HG03139 (cell line): ENCODE results near the gene APBB2.

Experiments
- ATAC-seq: cut with Tn5 transposase; IDR thresholded peaks from one replicate; pipeline ENCODE4 v1.9.1; 2021; ENCODE audit not compliant: unreplicated experiment

The APBB2 gene

DNA sequence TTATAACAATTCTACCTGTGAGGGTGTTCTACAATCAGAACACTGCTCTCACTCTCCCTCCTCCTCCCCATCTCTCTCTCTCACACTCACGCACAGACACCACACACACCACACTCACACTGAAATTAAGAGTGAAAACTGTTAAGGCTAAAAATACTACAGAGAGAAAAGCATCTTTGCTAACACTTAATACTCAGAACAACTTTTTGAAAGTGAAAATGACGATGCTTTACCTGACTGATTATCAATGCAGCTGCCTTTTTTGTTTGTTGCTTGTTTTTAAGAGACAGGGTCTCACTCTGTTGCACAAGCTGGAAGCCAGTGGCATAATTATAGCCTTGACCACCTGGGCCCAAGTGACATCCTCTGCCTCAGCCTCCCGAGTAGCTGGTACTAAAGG, 222.4 kb downstream of the APBB2 start:
- ATAC-seq: peak; percentile 36

DNA sequence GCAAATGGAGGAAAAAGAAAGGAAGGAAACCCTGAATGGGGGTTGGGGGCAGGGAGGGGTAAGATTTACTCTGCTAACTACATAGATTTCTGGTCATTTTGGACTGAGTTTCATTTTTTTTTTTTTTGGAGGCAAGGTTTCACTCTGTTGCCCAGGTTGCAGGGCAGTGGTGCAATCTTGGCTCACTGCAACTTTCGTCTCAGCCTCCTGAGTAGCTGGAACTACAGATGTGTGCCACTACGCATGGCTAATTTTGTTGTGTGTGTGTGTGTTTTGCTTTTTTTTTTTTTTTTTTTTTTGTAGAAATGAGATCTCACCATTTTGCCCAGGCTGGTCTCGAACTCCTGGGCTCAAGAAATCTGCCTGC, 223.5 kb downstream of the APBB2 start:
- no peak for ATAC-seq

DNA sequence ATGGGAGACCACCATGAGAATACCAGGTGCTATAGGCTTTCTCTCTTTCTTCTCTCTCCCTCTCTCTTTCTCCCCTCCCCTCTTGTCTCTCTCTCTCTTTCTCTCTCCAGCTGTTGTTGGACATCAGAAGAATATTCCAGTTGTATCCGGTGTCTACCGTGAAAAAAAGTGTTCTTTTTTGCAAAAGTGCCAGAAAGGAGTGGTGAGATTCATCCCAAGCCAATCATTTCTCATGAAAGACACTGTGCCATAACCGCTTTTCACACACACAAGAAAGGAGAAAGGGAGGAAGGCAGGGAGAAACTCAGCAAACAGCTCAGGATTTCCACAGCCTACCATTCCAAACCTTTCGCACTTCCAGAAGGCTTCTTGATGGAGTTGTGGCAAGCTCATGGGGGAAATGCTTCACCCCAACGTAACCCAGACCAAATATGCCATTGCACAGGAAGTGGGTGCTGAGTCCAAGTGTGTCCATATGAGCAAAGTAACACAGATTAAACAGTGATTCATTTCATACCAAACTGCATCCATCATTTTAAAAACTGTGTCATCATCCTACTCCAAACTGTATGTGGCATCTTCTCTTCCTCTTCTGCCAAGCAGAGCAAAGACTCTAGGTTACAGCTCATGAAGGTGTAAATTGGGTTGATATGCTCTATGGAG, 224.0 kb downstream of the APBB2 start:
- ATAC-seq: no peak

DNA sequence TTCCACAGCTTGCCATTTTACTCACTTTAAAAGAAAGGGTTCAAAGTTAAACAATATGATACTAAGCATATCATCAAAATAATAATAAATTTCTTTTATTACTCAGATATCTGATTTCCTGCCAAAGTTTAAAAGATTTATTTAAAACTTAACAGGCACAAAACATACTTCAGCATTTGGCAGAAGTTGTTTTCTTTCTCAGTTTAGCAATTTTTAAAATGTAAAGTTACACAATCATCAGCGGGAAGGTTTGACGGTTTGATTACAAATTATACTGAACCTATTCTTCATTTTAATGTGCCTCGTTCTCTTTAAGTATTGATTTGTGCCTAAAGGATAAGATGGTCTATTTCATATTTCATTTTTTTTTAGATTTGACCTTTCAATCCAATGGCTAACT, 227.2 kb downstream of the APBB2 start:
- ATAC-seq: no peak

DNA sequence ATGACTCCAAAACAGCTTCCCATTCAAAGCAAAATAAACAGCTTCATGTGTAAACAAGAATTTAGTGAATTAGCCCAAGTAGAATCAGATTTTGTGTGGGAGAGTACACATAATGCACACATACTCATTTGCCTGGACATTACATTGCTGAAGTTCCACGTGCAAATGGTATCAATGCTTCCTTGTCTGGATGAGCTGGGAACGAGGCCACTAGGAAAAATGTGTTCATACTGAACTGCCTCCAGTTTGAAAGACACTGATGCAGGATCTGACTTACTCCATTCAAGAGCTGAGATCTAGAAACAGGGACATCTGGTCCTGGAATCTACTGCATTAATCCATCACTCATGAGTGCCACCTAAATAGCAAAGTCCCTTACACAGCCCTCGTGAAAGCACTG, 228.0 kb downstream of the APBB2 start:
- no peak for ATAC-seq

DNA sequence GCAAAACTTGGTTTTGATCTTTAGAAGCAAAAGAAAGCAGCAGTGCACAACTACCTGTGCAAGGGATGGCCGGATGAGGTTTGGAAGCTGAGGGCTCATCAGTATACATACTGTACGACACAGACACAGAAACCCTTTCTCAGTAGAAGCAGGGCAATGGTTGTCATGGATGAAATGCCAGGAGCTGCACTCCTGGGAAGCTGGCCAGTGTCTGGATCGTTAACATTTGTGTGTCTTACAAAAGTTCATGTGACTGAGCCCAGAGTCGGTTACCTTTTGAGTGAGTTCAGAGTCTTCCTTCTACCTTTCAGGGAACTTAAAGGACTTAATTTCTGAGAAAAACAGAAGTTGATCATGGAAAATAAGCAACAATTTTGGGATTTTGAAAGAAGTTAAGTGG, 230.3 kb downstream of the APBB2 start:
- no peak for ATAC-seq

DNA sequence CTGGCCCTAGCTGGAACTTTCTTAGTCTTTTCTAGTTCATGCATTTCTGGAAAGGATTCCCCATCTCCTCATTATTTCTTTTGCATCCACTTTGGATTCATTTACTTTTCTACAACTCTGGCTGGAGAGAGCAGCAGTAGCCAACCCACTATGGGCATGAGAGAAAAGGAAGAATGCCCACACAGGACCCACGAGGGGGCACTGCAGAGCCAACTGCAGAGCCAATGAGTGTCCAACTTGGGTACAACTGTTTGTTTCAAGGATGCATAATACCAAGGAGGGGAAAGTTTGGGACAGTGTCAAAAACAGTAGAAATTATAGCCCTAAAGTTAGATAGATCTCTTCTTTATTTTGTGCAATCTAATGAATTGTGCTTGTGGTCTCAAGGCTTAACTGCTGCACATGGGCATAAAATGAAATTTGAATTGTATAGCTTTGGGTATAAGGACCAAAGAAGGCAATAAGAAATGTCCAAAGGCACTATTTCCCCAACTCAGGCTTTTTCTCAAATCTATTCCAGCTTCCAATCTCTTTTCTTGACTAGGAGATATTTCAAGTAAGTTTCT, 233.9 kb downstream of the APBB2 start:
- ATAC-seq: no peak

DNA sequence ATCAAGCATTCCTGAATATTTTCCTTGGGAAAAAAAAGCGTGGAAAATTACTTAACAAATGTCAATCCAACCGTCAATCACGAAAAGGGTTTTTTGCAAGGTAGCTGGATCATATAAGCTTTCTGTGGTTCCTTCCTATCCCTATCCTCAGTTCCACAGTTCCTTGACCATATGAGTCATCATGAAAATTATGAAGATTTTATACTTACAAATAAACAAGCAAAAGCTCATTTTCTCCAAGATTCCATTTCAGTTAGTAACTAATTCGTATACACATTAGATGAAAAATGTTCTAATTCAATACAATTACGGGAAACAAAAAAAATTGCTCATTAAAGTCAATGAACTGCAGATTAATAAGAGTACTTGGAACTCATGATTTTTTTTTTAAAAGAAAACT, 235.8 kb downstream of the APBB2 start:
- no peak for ATAC-seq

DNA sequence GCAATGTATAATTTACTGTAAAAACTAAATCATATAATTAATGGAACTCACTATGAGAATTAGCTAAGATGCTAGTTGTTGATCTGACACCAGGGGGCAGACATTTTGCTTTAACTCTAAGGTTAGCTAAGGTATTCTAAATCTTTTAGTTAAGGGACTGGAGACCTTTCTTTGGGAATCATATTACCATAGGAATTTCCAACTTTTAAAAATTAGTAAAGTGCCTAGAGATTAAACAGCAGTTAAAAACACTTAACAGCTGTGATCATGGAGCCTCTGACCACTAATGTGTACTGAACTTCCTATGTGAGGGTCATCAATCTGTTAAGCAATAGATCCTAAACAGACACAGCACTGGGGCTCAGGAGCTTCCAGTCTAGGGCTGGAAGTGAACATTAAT, 238.0 kb downstream of the APBB2 start:
- ATAC-seq: no peak

DNA sequence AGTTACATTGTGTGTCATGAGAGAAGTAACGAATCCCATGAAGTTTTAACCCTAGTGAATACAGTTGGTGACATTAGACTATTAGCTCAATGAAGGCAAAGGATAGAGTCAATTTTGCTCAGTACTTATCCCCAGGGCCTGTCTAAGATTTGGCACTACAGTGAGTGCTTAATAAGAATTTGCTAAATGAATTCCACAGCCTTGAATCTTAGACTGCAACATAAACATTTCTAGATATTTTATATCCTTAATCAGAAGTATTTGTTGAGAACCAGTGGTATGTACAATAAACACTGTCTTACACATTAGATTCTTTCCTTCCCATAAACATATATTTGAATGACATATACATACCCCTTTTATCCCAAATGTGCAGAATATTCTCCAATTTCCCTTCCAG, 241.6 kb downstream of the APBB2 start:
- ATAC-seq: no peak

DNA sequence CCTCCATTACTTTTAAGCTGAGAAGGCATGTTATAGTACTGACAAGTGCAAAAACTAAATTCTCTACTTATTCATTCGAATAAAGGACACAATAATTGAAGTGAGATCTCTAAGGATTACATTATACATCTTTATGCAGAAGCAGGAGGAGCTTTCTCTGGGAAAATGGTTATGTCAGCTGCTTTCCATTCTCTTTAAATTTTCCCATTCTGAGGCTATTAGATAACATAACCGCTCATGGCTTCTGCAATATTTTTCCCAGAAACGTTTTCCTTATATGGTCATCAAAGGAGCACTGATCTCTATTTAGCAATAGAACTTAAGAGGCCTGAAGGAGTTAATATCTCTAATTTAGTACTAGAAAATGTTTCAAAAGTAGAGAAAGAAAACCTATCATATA, 243.0 kb downstream of the APBB2 start:
- no peak for ATAC-seq

DNA sequence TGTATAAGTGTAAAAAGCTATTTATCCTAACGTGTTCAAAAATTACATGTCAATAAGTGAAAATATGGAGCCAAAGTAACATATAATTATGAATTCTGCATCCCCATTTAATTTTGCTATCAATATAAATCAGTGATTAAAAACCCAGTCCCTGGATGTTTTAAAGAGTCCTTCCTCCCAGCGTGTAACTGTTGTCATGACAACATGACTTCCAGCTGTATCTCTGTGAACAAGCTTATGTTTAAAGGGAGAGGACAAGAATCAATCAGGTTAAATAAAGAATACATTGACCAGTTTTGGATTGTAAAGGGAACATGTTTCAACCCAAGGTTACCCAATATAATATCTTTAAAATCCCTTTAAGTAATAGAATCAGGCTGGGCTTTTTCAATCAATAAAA, 244.8 kb downstream of the APBB2 start:
- ATAC-seq: no peak

DNA sequence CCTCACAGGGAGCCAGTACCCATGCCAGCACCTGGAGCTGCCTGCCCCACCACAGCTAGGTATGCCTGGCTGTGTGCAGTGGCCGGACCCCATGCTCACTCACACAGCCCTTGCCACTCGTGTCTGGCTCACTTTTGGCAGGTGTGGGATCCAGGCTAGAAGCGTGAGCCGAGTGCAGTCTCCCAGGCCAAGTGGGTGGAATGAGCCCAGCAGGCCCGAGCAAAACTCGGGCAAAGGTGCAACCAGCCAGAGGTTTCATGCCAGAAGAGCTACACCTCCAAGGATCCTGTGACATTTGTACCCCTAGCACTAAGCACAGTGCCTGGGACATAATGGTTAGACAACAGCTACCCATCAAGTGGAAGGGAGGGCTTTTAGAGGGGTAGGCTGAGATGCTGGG, 246.8 kb downstream of the APBB2 start:
- ATAC-seq: no peak

DNA sequence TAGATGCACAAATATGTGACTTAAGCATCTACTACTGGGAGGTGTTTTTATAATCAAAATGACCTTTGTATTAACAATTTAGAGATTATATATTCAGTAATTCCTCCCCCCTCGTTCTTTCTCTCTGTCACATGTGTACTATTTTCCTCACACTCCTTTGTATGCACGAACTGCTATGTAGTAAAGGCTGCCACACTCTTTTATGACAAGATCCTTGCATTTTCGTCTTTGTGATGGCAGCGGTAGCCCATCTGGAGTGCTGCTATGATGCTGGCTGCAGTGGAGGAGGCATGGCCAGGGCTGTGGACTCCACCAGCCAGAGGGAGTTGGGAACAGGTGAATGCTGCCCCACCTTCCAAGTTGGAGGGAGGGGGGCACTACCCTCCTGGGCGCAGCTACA, 248.3 kb downstream of the APBB2 start:
- ATAC-seq: no peak

DNA sequence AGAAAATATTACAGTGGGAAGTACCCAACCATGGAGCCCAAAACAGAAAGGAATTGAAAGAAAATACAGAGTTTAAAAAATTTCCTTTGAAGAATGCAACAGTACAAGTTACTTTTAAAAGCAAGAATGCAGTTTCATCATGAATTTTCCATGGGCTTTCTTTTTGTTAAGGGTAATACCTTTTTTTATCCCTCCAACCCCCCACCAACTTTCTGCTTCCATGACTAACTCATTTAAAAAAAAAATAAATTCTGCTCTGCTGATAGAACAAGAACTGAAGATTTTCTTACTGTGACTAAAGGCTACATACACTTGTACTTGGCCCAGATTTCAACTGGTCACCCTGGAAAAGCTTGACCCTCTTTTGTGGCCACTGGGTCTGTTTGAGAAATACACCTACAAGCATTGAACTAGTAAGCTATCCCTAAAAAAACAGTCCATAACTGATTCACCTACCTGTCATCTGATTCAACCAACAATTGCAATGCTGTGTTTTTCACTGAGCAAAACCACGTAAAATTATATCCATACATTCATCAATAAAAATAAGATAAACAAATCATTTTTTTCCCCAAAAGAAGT, 250.4 kb downstream of the APBB2 start:
- no peak for ATAC-seq

DNA sequence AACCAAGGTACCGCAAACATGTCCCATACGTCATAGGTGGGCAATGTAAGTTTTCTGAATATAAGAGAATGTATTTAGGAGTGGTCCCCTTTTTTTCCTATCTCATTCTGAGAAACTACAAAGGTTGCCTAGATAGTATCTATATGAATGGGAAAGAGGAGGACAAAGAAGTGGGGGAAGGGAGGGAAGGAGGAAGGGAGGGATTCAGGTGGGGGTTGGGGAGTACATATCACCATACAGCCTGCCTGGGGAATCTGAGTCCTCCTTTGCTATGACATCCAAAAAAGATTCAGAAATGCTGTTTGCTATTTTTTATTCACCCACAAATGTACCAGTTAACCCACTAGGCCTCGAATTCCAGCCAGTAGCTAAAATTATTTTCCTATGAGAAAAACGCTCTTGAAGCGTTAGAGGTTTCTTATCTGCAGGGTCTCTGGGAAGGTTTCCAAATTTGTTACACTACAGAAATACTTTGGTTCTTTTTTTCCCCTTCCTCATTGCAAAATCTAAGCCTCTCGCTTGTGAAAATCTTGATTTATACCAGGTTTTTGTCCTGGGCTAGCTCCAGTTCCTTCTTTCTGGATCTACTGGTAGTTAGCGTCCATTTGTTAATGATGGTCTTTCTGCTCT, 251.7 kb downstream of the APBB2 start:
- no peak for ATAC-seq

DNA sequence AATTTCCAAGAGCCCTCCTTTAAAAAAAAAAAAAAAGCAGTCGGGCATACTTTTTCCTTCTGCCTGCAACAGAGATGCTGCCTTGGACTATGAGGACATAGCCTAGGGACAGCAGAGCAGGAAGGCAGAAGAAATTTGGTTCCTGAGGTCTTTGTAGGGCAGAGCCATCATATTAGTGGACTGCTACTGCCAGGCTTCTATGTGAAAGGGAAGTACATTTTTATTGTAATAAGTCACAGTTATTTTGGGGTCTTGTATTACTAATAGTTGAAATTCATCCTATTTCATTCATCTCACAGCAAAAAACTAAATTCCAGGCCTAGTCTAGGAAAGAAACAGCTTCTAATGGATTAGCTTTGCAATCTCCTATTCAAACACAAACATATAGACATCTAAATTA, 253.4 kb downstream of the APBB2 start:
- no peak for ATAC-seq

DNA sequence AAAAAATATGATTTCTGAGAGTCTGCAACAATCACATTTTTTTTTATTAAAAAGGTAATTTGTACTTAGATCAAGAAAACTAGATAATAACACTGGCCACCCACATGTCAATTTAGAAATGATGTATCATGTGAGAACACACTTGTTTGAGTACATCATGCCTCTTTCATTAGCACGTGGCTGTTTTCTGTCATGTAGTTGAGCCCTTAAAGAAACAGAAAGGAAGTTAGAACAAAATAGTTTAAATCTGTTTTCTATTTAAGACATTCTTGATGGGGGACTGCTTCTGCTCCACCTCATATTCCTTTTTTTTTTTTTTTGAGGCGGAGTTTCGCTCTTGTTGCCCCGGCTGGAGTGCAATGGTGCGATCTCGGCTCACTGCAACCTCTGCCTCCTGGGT, 257.1 kb downstream of the APBB2 start:
- ATAC-seq: no peak

DNA sequence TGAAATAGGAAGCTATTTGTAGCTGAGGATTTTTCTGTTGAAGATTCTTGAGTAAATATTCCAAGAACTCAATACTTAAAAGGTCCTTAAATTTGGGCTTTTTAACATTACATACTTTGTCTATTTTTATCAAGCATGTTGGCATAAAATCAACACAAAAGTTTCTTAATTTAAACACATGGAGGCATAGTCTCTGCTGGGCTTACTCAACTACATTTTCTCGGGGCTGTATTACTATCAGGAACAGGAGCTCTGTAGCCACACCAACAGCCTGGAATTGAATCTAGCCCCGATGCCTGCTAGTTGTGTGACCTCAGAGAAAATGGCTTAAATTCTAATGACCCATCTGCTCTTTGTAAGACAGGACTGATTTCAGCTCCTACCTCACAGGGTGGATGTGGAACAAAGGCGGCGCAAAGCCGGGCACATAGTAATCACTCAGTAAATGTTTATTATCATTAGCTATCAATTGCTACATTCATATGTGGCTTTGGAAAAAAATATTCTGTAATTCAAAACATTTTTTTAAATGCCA, 257.6 kb downstream of the APBB2 start:
- no peak for ATAC-seq

DNA sequence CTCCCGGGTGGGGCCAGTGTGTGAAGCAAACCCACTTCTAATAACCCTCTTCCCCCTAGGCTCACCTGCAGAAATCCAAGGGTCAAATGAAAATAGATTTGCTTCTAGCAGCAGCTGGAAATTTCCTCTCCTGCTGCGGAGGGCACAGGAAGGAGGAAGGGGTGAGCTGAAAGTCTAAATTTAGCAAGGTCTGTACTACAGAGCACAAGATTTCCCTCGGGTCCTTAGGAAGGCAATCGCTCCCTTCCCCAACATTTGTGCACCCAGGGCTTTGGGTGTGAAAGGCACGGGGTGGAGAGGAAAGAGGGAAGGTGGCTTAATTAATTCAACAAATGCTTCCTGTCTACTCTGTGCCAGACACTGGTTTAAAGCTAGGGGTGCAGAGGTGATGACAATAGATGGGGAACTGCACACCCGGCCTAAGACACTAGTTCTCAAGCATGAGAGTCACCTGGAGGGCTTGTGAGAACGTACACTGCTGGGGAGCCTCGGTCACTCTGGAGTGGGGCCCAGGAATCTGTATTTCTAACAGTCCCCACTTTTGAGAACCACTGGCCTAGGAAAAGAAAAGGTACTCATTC, 260.2 kb downstream of the APBB2 start:
- ATAC-seq: no peak

DNA sequence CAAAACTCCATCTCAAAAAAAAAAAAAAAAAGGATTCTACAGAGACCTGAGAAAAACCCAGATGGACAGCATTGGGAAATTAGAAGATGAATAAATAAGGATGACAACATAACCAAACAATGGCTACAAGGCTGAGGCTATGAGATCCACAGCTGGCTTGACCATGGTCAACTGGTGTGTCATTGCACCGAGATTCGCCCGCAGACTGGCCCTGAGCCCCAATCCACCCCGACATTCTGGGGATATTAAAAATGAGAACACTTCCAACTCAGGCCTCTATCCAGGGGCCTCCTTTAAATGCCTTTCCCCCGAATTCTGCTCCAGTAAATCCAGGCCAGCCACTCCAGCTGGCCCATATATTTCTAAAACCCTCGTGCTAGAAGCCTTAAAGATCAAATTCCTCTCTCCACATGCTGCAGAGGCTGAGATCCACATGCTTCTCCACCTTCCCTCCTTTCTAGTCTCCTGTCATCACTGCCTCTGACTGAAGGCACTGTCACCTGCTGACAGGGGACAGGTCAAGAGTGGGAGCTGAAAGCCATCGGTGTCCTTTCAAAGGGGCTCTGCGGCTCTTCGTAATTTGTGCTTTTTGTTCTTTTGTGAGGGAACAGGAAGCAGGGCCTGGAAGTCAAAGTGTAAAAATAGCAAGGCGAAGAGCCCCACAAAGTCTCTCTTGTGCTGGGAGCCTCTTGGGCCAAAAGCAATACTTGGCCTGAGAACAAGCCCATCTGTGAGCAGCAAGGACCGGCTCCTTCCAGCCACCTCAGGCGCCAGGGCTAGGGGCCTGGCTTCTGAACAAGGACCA, 260.9 kb downstream of the APBB2 start:
- ATAC-seq: no peak
